Panc1 (cell line): ENCODE data around the gene MEIOC. TPM values are rescaled to one million over a fixed set of nuclear protein-coding genes. Genes with fewer than 3 reads are reported as not detected.

Experiments used
- ATAC-seq: fragments of 200-7000 bp; cut with Tn5 transposase; 2 replicates; pipeline ENCODE4 v1.9.1; 2020; ENCODE audit warnings: mild to moderate bottlenecking, moderate library complexity
- Bru-seq: library from RNA; stranded (reverse); fragments of 400-500 nt; gene quantifications from one replicate; lab custom pipeline; 2021; lab: Mats Ljungman, UMichigan
- BruChase-seq, 2 experiments: library from RNA; stranded (reverse); fragments of 400-500 nt; gene quantifications; one replicate each; lab custom pipeline; 2021; lab: Mats Ljungman, UMichigan
- BruUV-seq: library from RNA; stranded (reverse); fragments of 400-500 nt; replicated peaks from 2 replicates; lab custom pipeline; 2021; lab: Mats Ljungman, UMichigan
- CTCF ChIA-PET: fragments of 300-600 bp; sonication (Branson Sonifier 250); formaldehyde crosslinking; loops from one replicate; lab custom pipeline; 2022; ENCODE audit warnings: antibody characterized with exemption; lab: Charles Lee
- POLR2A ChIA-PET: fragments of 300-600 bp; sonication (Branson Sonifier 250); formaldehyde crosslinking; loops from one replicate; lab custom pipeline; 2022; ENCODE audit warnings: antibody characterized with exemption; lab: Charles Lee
- DNase-seq: peaks from one replicate; pipeline ENCODE4 v3.0.0-alpha.2; 2010; ENCODE audit warnings: low read depth, low spot score
- H3K27ac ChIP-seq: 2 replicates; pipeline ENCODE4 v1.5.1; 2011; ENCODE audit warnings: mild to moderate bottlenecking, low read length, inconsistent platforms
- H3K27me3 ChIP-seq: fragments of 200-500 bp; sonication (Bioruptor generic); 2 replicates; pipeline ENCODE4 v1.6.0; 2014; ENCODE audit warnings: low read length, inconsistent platforms; ENCODE audit not compliant: control insufficient read depth, insufficient read depth
- H3K36me3 ChIP-seq: fragments of 200-500 bp; sonication (Bioruptor generic); 2 replicates; pipeline ENCODE4 v1.5.1; 2014; ENCODE audit warnings: inconsistent platforms, mild to moderate bottlenecking, low read length, moderate library complexity; ENCODE audit not compliant: control insufficient read depth, insufficient read depth
- H3K4me1 ChIP-seq: 2 replicates; pipeline ENCODE4 v1.5.1; 2011; ENCODE audit warnings: inconsistent platforms, mild to moderate bottlenecking, low read length, moderate library complexity; ENCODE audit not compliant: control insufficient read depth, insufficient read depth
- H3K4me3 ChIP-seq, 2 experiments: 2 replicates each; pipeline ENCODE4 v1.5.1; 2011 to 2012; ENCODE audit warnings: low read depth in 2 of 2, low read length in 2 of 2, mild to moderate bottlenecking in 2 of 2, inconsistent platforms in 1 of 2, moderate library complexity in 1 of 2
- H3K9me3 ChIP-seq: fragments of 200-500 bp; sonication (Bioruptor generic); 2 replicates; pipeline ENCODE4 v1.5.1; 2014; ENCODE audit warnings: low read depth, mild to moderate bottlenecking, inconsistent platforms, low read length, moderate library complexity; ENCODE audit not compliant: control insufficient read depth, insufficient read depth
- CTCF ChIP-seq: fragments of 450-650 bp; IDR thresholded peaks from 2 replicates; pipeline ENCODE4 v1.5.1; 2017; ENCODE audit warnings: mild to moderate bottlenecking
- POLR2AphosphoS5 ChIP-seq: IDR thresholded peaks from 2 replicates; pipeline ENCODE4 v1.6.1; 2012; ENCODE audit warnings: mild to moderate bottlenecking, low read depth, low read length, moderate library complexity
- SIN3A ChIP-seq: IDR thresholded peaks from 2 replicates; pipeline ENCODE4 v1.6.1; 2012; ENCODE audit warnings: low read depth, mild to moderate bottlenecking, low read length, moderate library complexity, borderline replicate concordance; ENCODE audit not compliant: insufficient read depth
- TCF7L2 ChIP-seq: IDR thresholded peaks from 2 replicates; pipeline ENCODE4 v1.6.1; 2011; ENCODE audit warnings: mild to moderate bottlenecking, low read depth, low read length, inconsistent platforms
- in situ Hi-C: cut with HindIII; loops from 2 replicates; pipeline ENCODE4 v1.10.0; 2016; ENCODE audit warnings: low sequenced_read_pairs, low pct_unique_long_range_greater_than_20kb
- intact Hi-C: fragments of 100-400 bp; cut with micrococcal nuclease; formaldehyde crosslinking; loops from one replicate; pipeline ENCODE4 v1.10.0; 2022; ENCODE audit not compliant: unreplicated experiment
- long read RNA-seq: library from polyadenylated mRNA; unstranded; transcript quantifications from one replicate; pipeline ENCODE4 v2.0.0, GENCODE V29; 2021; ENCODE audit not compliant: unreplicated experiment
- polyA plus RNA-seq: library from polyadenylated mRNA; unstranded; fragments of >200 nt; gene quantifications from one replicate; pipeline ENCODE4 v1.2.1, GENCODE V29; 2012; ENCODE audit warnings: missing spikeins; ENCODE audit not compliant: insufficient read length
- total RNA-seq: library from RNA; stranded (reverse); gene quantifications from one replicate; pipeline ENCODE4 v1.2.1, GENCODE V29; 2021; ENCODE audit not compliant: unreplicated experiment
- TF ChIP-seq, protein P1 (sequence below), 2 experiments: IDR thresholded peaks; 2 replicates each; pipeline ENCODE4 v1.6.1; 2011 to 2012; ENCODE audit warnings: low read depth in 2 of 2, control low read depth in 1 of 2, low read length in 1 of 2, mild to moderate bottlenecking in 1 of 2, moderate library complexity in 1 of 2; ENCODE audit not compliant: insufficient read depth in 1 of 2

The MEIOC gene
- total RNA-seq (0.82 TPM), Bru-seq, nascent RNA (percentile 26 among the genes with signal in this experiment), BruChase-seq, experiment 1, labeled RNA remaining after a 2-hour chase (percentile 32 among the genes with signal in this experiment), BruChase-seq, experiment 2, labeled RNA remaining after a 6-hour chase (percentile 40 among the genes with signal in this experiment)
- polyA plus RNA-seq, result 0.33 TPM
- long read RNA-seq, partial matches to known transcripts, result 0 of 1 reads
- long read RNA-seq, other reads (novel, unspliced or antisense), result 1 of 1 reads

GRCh38 chr17:44655983-44656710 lies at the start of gene MEIOC:
Gene MEIOC, plus strand, starts transcription at chr17:44656468. Its CDS starts 146 bp downstream, at chr17:44656614.
- in situ Hi-C loops (no loop called here), intact Hi-C loops (no loop called here)
- peak within 1 kb of the TSS; percentile 28 to 42 for H3K4me3 ChIP-seq
- DNase-seq (no peak), ATAC-seq (peak; percentile 85)
- TF ChIP-seq SIN3A (no peak), POLR2AphosphoS5 (no peak), TCF7L2 (no peak), CTCF (peak; percentile 9; the same call in 1 of the 2 replicates)
- TF ChIP-seq, protein P1, sequence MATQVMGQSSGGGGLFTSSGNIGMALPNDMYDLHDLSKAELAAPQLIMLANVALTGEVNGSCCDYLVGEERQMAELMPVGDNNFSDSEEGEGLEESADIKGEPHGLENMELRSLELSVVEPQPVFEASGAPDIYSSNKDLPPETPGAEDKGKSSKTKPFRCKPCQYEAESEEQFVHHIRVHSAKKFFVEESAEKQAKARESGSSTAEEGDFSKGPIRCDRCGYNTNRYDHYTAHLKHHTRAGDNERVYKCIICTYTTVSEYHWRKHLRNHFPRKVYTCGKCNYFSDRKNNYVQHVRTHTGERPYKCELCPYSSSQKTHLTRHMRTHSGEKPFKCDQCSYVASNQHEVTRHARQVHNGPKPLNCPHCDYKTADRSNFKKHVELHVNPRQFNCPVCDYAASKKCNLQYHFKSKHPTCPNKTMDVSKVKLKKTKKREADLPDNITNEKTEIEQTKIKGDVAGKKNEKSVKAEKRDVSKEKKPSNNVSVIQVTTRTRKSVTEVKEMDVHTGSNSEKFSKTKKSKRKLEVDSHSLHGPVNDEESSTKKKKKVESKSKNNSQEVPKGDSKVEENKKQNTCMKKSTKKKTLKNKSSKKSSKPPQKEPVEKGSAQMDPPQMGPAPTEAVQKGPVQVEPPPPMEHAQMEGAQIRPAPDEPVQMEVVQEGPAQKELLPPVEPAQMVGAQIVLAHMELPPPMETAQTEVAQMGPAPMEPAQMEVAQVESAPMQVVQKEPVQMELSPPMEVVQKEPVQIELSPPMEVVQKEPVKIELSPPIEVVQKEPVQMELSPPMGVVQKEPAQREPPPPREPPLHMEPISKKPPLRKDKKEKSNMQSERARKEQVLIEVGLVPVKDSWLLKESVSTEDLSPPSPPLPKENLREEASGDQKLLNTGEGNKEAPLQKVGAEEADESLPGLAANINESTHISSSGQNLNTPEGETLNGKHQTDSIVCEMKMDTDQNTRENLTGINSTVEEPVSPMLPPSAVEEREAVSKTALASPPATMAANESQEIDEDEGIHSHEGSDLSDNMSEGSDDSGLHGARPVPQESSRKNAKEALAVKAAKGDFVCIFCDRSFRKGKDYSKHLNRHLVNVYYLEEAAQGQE (IDR thresholded peaks at IDR 0.05; ENCODE audit: insufficient read depth in 1 of 2, low read depth in 2 of 2, low read length in 1 of 2), result no peak
- POLR2A ChIA-PET, result no interaction called here
- no peak within 1 kb of the TSS for H3K27ac ChIP-seq
- BruUV-seq, result no TSS peak
- CTCF ChIA-PET, result interaction anchor here (0.6 kb wide), 1 partner anchor 624 kb away, joined by 3 read pairs; no protein-coding TSS in a partner anchor
- no peaks in the 10 kb centered on the region for H3K9me3 ChIP-seq
- H3K4me1 ChIP-seq, result no peaks in the 10 kb centered on the region
- H3K36me3 ChIP-seq, result no peaks in the 10 kb centered on the region
- H3K27me3 ChIP-seq, result no peaks in the 10 kb centered on the region

- Histone ChIP-seq H3K4me1 (no peaks in the 10 kb centered on the region; the same call in 1 of the 2 replicates), H3K27ac (no peak overlapping the region), H3K9me3 (no peaks in the 10 kb centered on the region), H3K36me3 (no peaks in the 10 kb centered on the region), H3K4me3 (no peak overlapping the region), H3K27me3 (no peaks in the 10 kb centered on the region)
- intact Hi-C loops, result no loop called here
- DNase-seq, result no peak
- ATAC-seq, result no peak
- ChIA-PET POLR2A (interaction anchor here (0.6 kb wide), 1 partner anchor 55 kb away, joined by 3 read pairs; no protein-coding TSS in a partner anchor), CTCF (no interaction called here)
- in situ Hi-C loops, result no loop called here
- BruUV-seq, result no TSS peak
- TF ChIP-seq, protein P1 (IDR thresholded peaks at IDR 0.05; ENCODE audit: insufficient read depth in 1 of 2, low read depth in 2 of 2, low read length in 1 of 2), result no peak
- TF ChIP-seq TCF7L2, result no peak
- TF ChIP-seq CTCF, result no peak
- no peak for TF ChIP-seq SIN3A
- no peak for TF ChIP-seq POLR2AphosphoS5
Observed at GRCh38 chr17:44606658-44607057, 49.6 kb upstream of the MEIOC start.
